GM23248 (cell line): ENCODE results near the gene KCMF1. TPM values are rescaled to one million over a fixed set of nuclear protein-coding genes. Genes with fewer than 3 reads are reported as not detected.

Experiments
- DNase-seq: peaks from one replicate; pipeline ENCODE4 v3.0.0-alpha.2; 2015
- H2AFZ ChIP-seq: fragments of 200-600 bp; sonication (generic); 2 replicates; pipeline ENCODE4 v1.6.1; 2016; ENCODE audit warnings: antibody characterized with exemption
- H3F3A ChIP-seq: fragments of 200-600 bp; sonication (generic); 2 replicates; pipeline ENCODE4 v1.6.1; 2016; ENCODE audit warnings: mild to moderate bottlenecking, antibody characterized with exemption, mixed run types; ENCODE audit not compliant: insufficient read depth
- H3K27ac ChIP-seq: fragments of 200-600 bp; sonication (generic); 2 replicates; pipeline ENCODE4 v1.5.1; 2016; ENCODE audit warnings: mild to moderate bottlenecking
- H3K27me3 ChIP-seq: fragments of 200-600 bp; sonication (generic); replicated peaks from 2 replicates; pipeline ENCODE4 v1.6.1; 2016; ENCODE audit warnings: mild to moderate bottlenecking; ENCODE audit not compliant: insufficient read depth
- H3K36me3 ChIP-seq: fragments of 200-600 bp; sonication (generic); 2 replicates; pipeline ENCODE4 v1.6.1; 2016; ENCODE audit warnings: low read depth, mild to moderate bottlenecking
- H3K4me1 ChIP-seq: fragments of 200-600 bp; sonication (generic); 2 replicates; pipeline ENCODE4 v1.6.1; 2016; ENCODE audit warnings: mild to moderate bottlenecking; ENCODE audit not compliant: insufficient read depth
- H3K4me2 ChIP-seq: fragments of 200-600 bp; sonication (generic); one replicate; pipeline ENCODE4 v1.6.1; 2016; ENCODE audit warnings: mild to moderate bottlenecking; ENCODE audit not compliant: unreplicated experiment
- H3K4me3 ChIP-seq: fragments of 200-600 bp; sonication (generic); 2 replicates; pipeline ENCODE4 v1.5.1; 2016; ENCODE audit warnings: mild to moderate bottlenecking
- H3K79me2 ChIP-seq: fragments of 200-600 bp; sonication (generic); 2 replicates; pipeline ENCODE4 v1.6.1; 2016; ENCODE audit warnings: mild to moderate bottlenecking; ENCODE audit not compliant: insufficient read depth
- H3K9ac ChIP-seq: fragments of 200-600 bp; sonication (generic); 2 replicates; pipeline ENCODE4 v1.6.1; 2016; ENCODE audit warnings: mild to moderate bottlenecking
- H3K9me2 ChIP-seq: fragments of 200-600 bp; sonication (generic); 2 replicates; pipeline ENCODE4 v1.6.1; 2016; ENCODE audit warnings: mixed run types, mild to moderate bottlenecking, moderate library complexity; ENCODE audit not compliant: insufficient read depth
- H3K9me3 ChIP-seq: fragments of 200-600 bp; sonication (generic); one replicate; pipeline ENCODE4 v1.6.1; 2017; ENCODE audit warnings: low read depth
- H4K20me1 ChIP-seq: fragments of 200-600 bp; sonication (generic); 2 replicates; pipeline ENCODE4 v1.6.0; 2016; ENCODE audit not compliant: insufficient read depth
- EZH2 ChIP-seq: fragments of 200-600 bp; sonication (generic); IDR thresholded peaks from 2 replicates; pipeline ENCODE4 v1.6.1; 2018; ENCODE audit warnings: antibody characterized with exemption, mild to moderate bottlenecking; ENCODE audit not compliant: insufficient read depth, poor library complexity, severe bottlenecking
- EZH2phosphoT487 ChIP-seq: fragments of 200-600 bp; sonication (generic); IDR thresholded peaks from 2 replicates; pipeline ENCODE4 v1.6.1; 2018; ENCODE audit warnings: antibody characterized with exemption, moderate library complexity, mild to moderate bottlenecking, low read depth; ENCODE audit not compliant: insufficient read depth
- WGBS, 2 experiments: methylation state at CpG; one replicate each; pipeline ENCODE4 v1.1.6; 2015 to 2017; ENCODE audit warnings: low lambda C conversion rate in 2 of 2, low coverage in 1 of 2; ENCODE audit errors: missing lambda C conversion rate in 2 of 2; 5-methylcytosine and 5-hydroxymethylcytosine counted together
- in situ Hi-C: fragments of 300-500 bp; cut with MboI; formaldehyde crosslinking; loops from 2 replicates; pipeline ENCODE4 v1.15.0; 2020
- polyA plus RNA-seq: library from polyadenylated mRNA; unstranded; fragments of >200 nt; fragmentation: Nextera tagmentation; extraction: Ambion mirVana; gene quantifications from 2 replicates; pipeline ENCODE4 v1.2.1, GENCODE V29; 2016
- total RNA-seq: library from RNA; depleted of rRNA; stranded (reverse); fragments of >200 nt; shearing (Covaris generic); gene quantifications from 2 replicates; pipeline ENCODE4 v1.2.3, GENCODE V29; 2014

KCMF1 gene
- total and polyA plus RNA-seq, 2 experiments from 2014 or later: 52.5 to 87.2 TPM

DNA sequence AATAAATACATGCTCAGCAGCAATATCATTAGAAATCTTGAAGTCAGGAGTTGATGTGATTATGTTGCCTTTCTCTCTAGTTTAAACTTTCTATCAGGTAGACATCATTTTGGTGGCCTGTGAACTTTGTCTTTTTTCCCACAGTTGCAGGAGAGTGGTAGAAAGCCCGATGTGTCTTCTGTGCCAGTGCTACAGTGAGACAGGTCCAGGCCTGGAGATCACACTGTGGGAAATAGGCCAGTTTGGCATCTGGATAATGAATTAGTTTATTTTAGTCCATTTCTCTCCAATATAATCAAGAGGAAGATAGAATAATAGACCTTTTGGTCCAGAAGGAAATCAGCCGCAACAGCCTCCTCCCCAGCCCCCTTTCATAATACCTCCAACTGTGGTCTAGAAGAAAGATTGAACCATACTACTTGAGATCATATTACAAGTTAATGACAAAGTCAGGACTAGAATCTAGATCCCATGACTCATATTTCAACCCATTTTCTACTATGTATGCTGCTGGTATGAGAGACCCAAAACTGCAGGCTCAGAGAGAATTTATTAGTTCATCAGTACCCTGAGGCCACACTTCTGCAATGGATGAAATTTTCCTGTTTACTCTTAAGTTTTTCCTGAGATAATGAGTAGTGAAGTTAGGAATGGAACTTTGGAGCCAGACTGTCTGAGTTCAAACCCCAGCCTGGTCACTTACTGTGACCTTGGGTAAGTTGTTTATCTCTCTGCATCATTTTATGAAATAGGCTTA, 20.6 kb downstream of the KCMF1 start:
- in situ Hi-C loops: no loop called here
- Histone ChIP-seq H3K9me3 (no peaks in the 10 kb centered on the region), H3K27ac (peak overlapping the region; percentile 91), H3K4me1 (peaks cover 74% of the 10 kb centered on the region), H3K9me2 (no peaks in the 10 kb centered on the region), H2AFZ (no peak overlapping the region), H3K9ac (peak overlapping the region; percentile 63), H3K36me3 (no peaks in the 10 kb centered on the region), H3K4me3 (peak overlapping the region; percentile 24), H4K20me1 (0 out of 2 replicates have a peak, but pooled peaks cover 5% of the 10 kb centered on the region), H3K4me2 (peak overlapping the region; percentile 58), H3K79me2 (peaks cover 95% of the 10 kb centered on the region), H3F3A (peaks cover 82% of the 10 kb centered on the region), H3K27me3 (no peaks in the 10 kb centered on the region)
- WGBS, 2 experiments: 8 to 10% methylated on average over 2 of the region's 2 CpGs
- DNase-seq: peak; percentile 95
- no peak for TF ChIP-seq EZH2
- TF ChIP-seq EZH2phosphoT487: no peak

DNA sequence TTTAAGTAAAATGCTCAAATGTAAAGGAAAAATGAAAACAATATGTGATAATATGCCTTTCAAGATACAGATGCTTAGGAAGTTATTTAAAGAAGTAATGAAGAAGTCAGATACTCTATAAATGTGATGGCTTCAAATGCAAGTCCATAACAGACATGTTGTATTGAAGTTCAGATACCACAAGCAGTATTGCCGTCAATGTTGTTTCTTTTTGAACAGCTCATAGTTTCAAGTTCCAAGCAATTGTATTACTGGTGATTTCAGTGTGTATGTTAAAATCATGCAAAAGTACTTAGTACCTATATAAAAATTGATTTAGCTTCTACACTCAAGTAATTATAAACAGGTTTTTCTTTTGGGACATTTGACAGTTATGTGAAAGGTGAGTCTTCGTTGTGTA, 24.9 kb downstream of the KCMF1 start:
- H3K79me2 ChIP-seq: peaks cover 94% of the 10 kb centered on the region

GRCh38 chr2:84996909-84997308, 25.9 kb downstream of the KCMF1 start:
- in situ Hi-C loops: no loop called here
- no peak overlapping the region for H2AFZ ChIP-seq
- peaks cover 46% of the 10 kb centered on the region for H3F3A ChIP-seq
- TF ChIP-seq EZH2phosphoT487 (no peak), EZH2 (no peak)
- H4K20me1 ChIP-seq: peaks cover 5% of the 10 kb centered on the region; the same call in 1 of the 2 replicates
- H3K4me1 ChIP-seq: peaks cover 47% of the 10 kb centered on the region
- peaks cover 98% of the 10 kb centered on the region for H3K79me2 ChIP-seq
- H3K4me2 ChIP-seq: no peak overlapping the region
- DNase-seq: no peak
- H3K9me3 ChIP-seq: no peaks in the 10 kb centered on the region
- 70 to 82% methylated on average over 2 of the region's 2 CpGs for WGBS, 2 experiments
- no peaks in the 10 kb centered on the region for H3K9me2 ChIP-seq
- no peak overlapping the region for H3K4me3 ChIP-seq
- H3K27ac ChIP-seq: no peak overlapping the region
- no peaks in the 10 kb centered on the region for H3K27me3 ChIP-seq
- no peaks in the 10 kb centered on the region for H3K36me3 ChIP-seq
- H3K9ac ChIP-seq: no peak overlapping the region

More for the DNA sequence above, 24.9 kb downstream of the KCMF1 start:
- no peaks in the 10 kb centered on the region for H3K9me3 ChIP-seq
- no peaks in the 10 kb centered on the region for H3K36me3 ChIP-seq
- H3K27me3 ChIP-seq: no peaks in the 10 kb centered on the region
- in situ Hi-C loops: no loop called here
- TF ChIP-seq EZH2phosphoT487: no peak
- TF ChIP-seq EZH2: no peak
- 61 to 74% methylated on average over 2 of the region's 2 CpGs for WGBS, 2 experiments
- no peaks in the 10 kb centered on the region; the same call in 1 of the 2 replicates for H4K20me1 ChIP-seq
- H3F3A ChIP-seq: peaks cover 56% of the 10 kb centered on the region
- no peak overlapping the region for H2AFZ ChIP-seq
- no peaks in the 10 kb centered on the region for H3K9me2 ChIP-seq
- peaks cover 47% of the 10 kb centered on the region for H3K4me1 ChIP-seq
- H3K4me3 ChIP-seq: no peak overlapping the region
- DNase-seq: no peak
- H3K9ac ChIP-seq: no peak overlapping the region
- H3K4me2 ChIP-seq: peak overlapping the region; percentile 27
- H3K27ac ChIP-seq: peak overlapping the region; percentile 53

GRCh38 chr2:84999553-84999955, 28.6 kb downstream of the KCMF1 start:
- Histone ChIP-seq H3K9me3 (no peaks in the 10 kb centered on the region), H3K9me2 (no peaks in the 10 kb centered on the region), H3K4me2 (no peak overlapping the region), H3K4me3 (no peak overlapping the region), H3K4me1 (peaks cover 53% of the 10 kb centered on the region), H3F3A (peaks cover 23% of the 10 kb centered on the region), H3K79me2 (peaks cover 99% of the 10 kb centered on the region), H3K36me3 (no peaks in the 10 kb centered on the region), H3K9ac (no peak overlapping the region), H2AFZ (no peak overlapping the region), H3K27ac (no peak overlapping the region), H4K20me1 (peaks cover 9% of the 10 kb centered on the region; the same call in 1 of the 2 replicates), H3K27me3 (no peaks in the 10 kb centered on the region)
- in situ Hi-C loops: no loop called here
- no peak for DNase-seq
- TF ChIP-seq EZH2 (no peak), EZH2phosphoT487 (no peak)
